ENCODE results near the gene PRIM2.
"Not testable (repeated sequence)": the region's sequence is repeated elsewhere in the genome, so short reads cannot be mapped to it uniquely, and the experiment has no call there.

Gene PRIM2

DNA sequence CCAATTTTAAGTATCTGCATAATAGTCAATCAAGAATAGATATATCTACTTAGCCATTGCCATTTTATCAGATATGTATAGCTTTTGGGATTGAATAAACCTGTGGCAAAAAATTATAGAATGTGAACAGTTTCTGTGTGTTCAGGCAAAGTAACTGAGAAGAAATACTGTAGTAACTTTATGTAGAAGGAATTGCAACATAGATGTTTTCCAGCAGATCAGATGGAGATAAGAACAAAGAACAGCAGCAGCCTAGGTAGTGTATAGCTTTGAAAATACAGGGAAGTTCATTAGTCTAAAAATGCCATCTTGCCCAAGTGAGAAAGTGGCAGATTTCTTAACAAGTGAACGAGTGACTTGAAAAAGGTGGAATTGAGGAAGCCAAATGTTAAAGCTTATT, 197.7 kb downstream of the PRIM2 start:
- not testable (repeated sequence) for DNase-seq

DNA sequence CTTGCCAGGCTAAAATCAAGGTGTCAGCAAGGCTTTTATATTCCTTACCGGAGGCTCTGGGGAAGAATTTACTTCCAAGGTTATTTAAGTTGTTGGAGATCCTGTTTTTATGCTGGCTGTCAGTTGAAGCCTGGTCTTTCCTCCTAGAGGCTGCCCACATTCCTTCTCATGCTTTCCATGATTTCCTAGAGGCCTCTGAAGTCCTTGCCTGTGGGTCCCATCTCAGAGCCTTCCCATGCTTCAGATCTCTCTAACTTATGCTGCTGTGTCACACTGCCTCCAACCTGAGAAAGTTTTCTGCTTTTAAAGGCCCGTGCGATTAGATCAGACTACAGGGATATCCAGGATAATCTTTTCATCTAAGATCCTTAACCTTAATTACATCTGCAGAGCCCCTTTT, 198.4 kb downstream of the PRIM2 start:
- not testable (repeated sequence) for DNase-seq

GRCh38 chr6:57516776-57517175, 199.3 kb downstream of the PRIM2 start:
- not testable (repeated sequence) for DNase-seq

- not testable (repeated sequence) for DNase-seq
Observed at GRCh38 chr6:57519198-57519597, 201.8 kb downstream of the PRIM2 start.

- DNase-seq, result not testable (repeated sequence)
Observed at GRCh38 chr6:57521085-57521484, 203.7 kb downstream of the PRIM2 start.

DNA sequence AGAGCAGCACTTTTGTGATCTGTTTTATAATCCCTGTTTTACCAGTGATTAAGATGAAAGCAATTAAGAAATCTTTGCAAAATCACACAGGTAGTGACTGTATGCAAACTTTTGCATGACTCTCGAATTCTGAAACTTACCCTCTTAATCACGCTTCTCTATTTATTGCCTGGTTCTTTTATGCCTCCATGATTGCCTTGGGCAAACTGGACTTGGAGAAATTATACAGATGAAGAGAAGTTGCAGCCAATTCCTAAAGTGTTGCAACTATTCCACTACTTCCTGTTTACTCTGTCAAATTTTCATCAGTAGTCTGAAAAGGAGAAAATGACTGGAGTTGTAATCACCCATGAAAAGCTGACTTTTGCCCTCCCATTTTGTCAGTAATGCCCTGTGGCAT, 205.8 kb downstream of the PRIM2 start:
- DNase-seq, result not testable (repeated sequence)

- DNase-seq, result not testable (repeated sequence)
Observed at GRCh38 chr6:57529755-57530154, 212.3 kb downstream of the PRIM2 start.

- DNase-seq, result not testable (repeated sequence)
Observed at GRCh38 chr6:57532660-57533059, 215.2 kb downstream of the PRIM2 start.

DNA sequence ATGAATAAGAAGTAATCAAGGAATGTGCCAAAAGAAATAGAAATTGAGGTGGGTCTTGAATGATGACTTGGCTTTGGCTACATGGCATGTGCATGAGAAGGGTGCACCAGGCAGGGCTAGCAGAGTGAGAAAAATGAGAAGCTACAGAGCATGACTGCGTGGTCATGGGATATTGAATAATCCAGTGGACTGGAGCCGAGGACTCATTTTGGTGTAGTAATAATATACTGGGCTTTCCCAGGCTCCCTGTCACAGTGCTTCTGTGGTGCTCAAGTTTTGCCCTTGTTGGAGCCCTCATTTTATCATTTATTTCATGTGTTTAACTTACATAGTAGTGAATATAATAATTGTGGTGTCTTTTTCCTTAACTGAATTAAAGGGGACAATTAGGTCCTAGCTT, 217.7 kb downstream of the PRIM2 start:
- DNase-seq, result not testable (repeated sequence)

DNA sequence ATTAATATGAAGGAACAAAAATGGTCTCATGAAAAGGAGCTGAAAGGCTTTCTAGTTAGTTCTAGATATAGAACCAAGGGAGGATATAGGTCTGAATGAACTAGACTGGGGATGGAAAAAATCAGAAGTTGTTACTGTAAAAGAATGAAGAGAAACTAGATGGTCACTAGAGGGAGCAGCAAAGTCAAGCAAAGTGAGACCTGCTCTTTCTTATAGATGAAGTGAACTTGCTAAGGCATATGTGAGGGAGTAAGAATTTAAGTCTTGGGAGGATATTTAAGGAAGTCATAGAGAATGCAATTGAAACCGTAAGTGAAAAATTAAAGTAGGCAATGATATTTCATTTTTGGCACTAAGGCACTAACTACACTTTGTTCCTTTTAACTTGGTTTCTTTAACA, 218.6 kb downstream of the PRIM2 start:
- DNase-seq, result not testable (repeated sequence)

DNA sequence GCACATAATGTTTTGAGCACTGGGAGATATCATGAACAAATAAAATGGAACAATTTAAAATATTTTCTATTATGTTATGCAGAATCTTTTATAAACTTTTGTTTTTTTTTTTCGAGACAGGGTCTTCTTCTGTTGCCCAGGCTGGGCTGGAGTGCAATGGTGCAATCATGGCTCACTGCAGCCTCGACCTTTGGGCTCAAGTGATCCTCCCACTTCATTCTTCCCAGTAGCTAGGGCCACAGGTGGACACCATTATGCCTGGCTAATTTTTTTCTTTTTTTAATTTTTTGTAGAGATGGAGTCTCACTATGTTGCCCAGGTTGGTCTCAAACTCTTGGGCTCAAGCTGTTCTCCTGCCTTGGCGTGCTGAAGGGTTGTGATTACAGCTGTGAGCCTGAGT, 220.5 kb downstream of the PRIM2 start:
- DNase-seq, result not testable (repeated sequence)

DNA sequence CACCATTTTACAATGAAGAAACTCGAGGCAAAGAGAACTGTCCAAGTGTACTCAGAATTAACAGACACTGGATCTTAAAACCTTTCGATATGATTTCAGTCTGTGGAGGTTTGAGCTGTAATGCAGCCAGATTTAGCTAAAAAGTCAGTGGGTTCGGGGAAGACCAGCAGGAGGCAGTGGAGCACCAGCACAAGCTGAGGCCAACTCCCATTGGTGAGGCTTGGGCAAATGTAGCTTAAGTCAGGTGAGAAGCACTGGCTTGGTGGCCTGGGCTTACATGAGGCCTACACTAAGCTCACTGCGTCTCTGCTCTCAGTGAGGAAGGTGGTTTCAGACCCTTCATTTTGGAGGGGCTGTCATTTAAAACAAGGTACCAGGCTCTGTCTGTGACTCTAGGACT, 234.5 kb downstream of the PRIM2 start:
- DNase-seq, result not testable (repeated sequence)

GRCh38 chr6:57557855-57558254, 240.4 kb downstream of the PRIM2 start:
- not testable (repeated sequence) for DNase-seq

GRCh38 chr6:57559170-57559569, 241.7 kb downstream of the PRIM2 start:
- DNase-seq, result not testable (repeated sequence)

- DNase-seq, result not testable (repeated sequence)
Observed at GRCh38 chr6:57562233-57562632, 244.8 kb downstream of the PRIM2 start.

- DNase-seq, result peak; percentile 18
Observed at GRCh38 chr6:57572119-57572518, 254.7 kb downstream of the PRIM2 start.

GRCh38 chr6:57572844-57573243, 255.4 kb downstream of the PRIM2 start:
- DNase-seq, result not testable (repeated sequence)

GRCh38 chr6:57577023-57577422, 259.6 kb downstream of the PRIM2 start:
- DNase-seq, result not testable (repeated sequence)

- DNase-seq, result not testable (repeated sequence)
Observed at GRCh38 chr6:57579489-57579888, 262.1 kb downstream of the PRIM2 start.

DNA sequence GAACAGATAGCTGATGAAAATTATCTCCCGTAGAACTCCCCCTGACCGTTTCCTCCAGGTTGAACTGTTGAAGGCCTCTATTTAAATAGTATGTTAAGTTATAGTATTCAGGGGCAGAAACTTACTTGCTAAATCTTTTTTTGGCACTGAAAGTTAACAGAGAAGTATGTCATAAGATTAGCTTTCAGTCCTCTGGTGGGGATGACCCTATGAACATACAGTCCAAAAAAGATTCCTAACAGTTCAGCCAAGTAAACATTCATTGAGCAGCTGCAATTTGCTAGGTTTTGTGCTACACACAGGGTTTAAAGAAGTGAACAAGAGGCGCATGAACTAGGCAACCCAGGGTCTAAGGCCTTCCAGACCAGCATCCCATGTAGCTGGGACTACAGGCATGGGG, 264.2 kb downstream of the PRIM2 start:
- not testable (repeated sequence) for DNase-seq

- DNase-seq, result not testable (repeated sequence)
Observed at GRCh38 chr6:57601105-57601504, 283.7 kb downstream of the PRIM2 start.

DNA sequence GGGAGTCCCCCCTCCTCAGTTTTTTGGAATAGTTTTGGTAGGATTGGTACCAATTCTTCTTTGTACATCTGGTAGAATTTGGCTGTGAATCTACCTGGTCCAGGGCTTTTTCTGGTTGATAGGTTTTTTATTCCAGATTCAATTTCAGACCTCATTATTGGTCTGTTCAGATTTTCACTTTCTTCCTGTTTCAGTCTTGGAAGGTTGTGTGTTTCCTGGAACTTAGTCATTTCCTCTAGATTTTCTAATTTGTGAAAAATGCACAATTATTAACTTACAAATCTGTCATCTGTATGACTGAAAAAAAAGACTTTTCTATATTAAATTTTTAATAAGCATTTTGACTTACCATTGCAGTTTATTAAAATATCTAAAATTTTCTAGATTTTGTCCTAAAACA, 287.9 kb downstream of the PRIM2 start:
- DNase-seq, result not testable (repeated sequence)

DNA sequence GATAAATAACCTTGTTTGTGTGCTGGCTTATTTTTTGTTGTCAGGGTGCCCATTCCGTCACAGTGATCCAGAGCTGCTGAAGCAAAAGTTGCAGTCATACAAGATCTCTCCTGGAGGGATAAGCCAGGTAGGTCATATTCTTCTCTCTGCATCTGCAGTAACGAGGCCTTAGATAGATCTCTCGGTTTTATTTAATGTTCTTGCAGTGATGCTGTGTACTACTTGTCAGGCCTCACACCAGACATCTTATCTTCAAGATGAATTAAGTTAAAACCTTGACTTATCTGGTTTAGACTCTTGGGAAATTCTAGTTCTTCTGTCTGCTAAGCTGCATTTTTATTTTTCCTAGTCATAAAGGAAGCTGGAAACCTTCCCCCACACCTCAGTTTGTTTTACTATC, 288.9 kb downstream of the PRIM2 start:
- not testable (repeated sequence) for DNase-seq

GRCh38 chr6:57610612-57611011, 293.2 kb downstream of the PRIM2 start:
- not testable (repeated sequence) for DNase-seq

DNA sequence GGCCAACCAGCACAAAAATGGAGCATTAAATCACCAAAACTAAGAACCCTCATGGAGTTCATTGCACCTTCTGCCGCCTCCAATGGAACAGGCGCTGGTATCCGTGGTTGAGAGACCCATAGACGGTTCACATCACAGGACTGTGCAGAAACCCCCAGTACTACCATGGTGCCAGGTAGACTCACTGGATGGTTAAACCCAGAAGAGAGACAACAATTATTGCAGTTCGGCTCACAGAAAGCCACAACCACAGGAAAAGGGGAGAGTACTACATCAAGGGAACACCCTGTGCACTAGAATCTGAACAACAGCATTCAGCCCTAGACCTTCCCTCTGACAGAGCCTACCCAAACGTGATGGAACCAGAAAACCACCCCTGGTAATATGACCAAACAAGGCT, 301.5 kb downstream of the PRIM2 start:
- not testable (repeated sequence) for DNase-seq

DNA sequence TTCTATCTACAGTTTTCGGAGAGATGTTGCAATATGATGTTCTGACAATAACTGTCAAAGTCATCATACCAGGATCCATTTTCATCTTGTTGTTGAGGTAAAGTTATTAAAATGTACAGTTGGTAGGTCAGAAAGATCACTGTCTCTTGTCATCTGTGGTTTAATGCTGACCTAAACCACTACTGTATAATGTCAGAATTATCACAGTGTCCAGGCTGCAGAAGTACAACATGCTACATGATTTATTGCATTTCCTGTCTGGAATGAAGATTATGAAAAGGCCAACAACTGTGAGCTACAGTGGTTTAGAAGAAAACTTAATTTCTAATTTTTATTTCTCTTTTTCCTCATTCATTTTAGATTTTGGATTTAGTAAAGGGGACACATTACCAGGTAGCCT, 314.3 kb downstream of the PRIM2 start:
- not testable (repeated sequence) for DNase-seq
